ENCODE data around the gene EFNA3. TPM values are rescaled to one million over a fixed set of nuclear protein-coding genes. Genes with fewer than 3 reads are reported as not detected.

EFNA3 gene
- total RNA-seq, 1 donor from 2014 or later: 6.6 TPM

GRCh38 chr1:155107309-155108264, 28.9 kb downstream of the EFNA3 start:
- TF ChIP-seq CTCF (conservative IDR thresholded peaks at IDR 0.05): no peak
- DNase-seq (ENCODE audit: low read depth, low spot score): no peak
- Mint-ChIP-seq H3K27me3 (ENCODE audit: low read depth) (peaks cover 38% of the 10 kb centered on the region), H3K27ac (ENCODE audit: unreplicated experiment) (no peak overlapping the region), H3K36me3 (ENCODE audit: low read depth) (no peaks in the 10 kb centered on the region), H3K4me1 (peaks cover 4% of the 10 kb centered on the region), H3K9me3 (no peaks in the 10 kb centered on the region), H3K4me3 (no peak overlapping the region)

- DNase-seq (ENCODE audit: low read depth, low spot score): no peak
- no peak overlapping the region for H3K27ac Mint-ChIP-seq (ENCODE audit: unreplicated experiment)
- TF ChIP-seq CTCF (conservative IDR thresholded peaks at IDR 0.05): no peak
- no peaks in the 10 kb centered on the region for H3K9me3 Mint-ChIP-seq
- H3K4me3 Mint-ChIP-seq: no peak overlapping the region
- no peaks in the 10 kb centered on the region for H3K36me3 Mint-ChIP-seq (ENCODE audit: low read depth)
- peaks cover 38% of the 10 kb centered on the region for H3K27me3 Mint-ChIP-seq (ENCODE audit: low read depth)
- peaks cover 4% of the 10 kb centered on the region for H3K4me1 Mint-ChIP-seq
These were observed 29.7 kb downstream of the EFNA3 start for GRCh38 chr1:155108296-155108695.

- Mint-ChIP-seq H3K9me3 (no peaks in the 10 kb centered on the region), H3K36me3 (ENCODE audit: low read depth) (no peaks in the 10 kb centered on the region), H3K27me3 (ENCODE audit: low read depth) (peaks cover 27% of the 10 kb centered on the region), H3K4me3 (no peak overlapping the region), H3K27ac (ENCODE audit: unreplicated experiment) (no peak overlapping the region), H3K4me1 (peaks cover 4% of the 10 kb centered on the region)
- DNase-seq (ENCODE audit: low read depth, low spot score): no peak
- TF ChIP-seq CTCF (conservative IDR thresholded peaks at IDR 0.05): no peak
These were observed 31.7 kb downstream of the EFNA3 start for GRCh38 chr1:155110381-155110780.

GRCh38 chr1:155110826-155111225, 32.2 kb downstream of the EFNA3 start:
- no peak overlapping the region for H3K27ac Mint-ChIP-seq (ENCODE audit: unreplicated experiment)
- H3K4me3 Mint-ChIP-seq: no peak overlapping the region
- peaks cover 4% of the 10 kb centered on the region for H3K4me1 Mint-ChIP-seq
- no peaks in the 10 kb centered on the region for H3K36me3 Mint-ChIP-seq (ENCODE audit: low read depth)
- H3K27me3 Mint-ChIP-seq (ENCODE audit: low read depth): peaks cover 26% of the 10 kb centered on the region
- no peaks in the 10 kb centered on the region for H3K9me3 Mint-ChIP-seq
- DNase-seq (ENCODE audit: low read depth, low spot score): no peak
- no peak for TF ChIP-seq CTCF (conservative IDR thresholded peaks at IDR 0.05)

- Mint-ChIP-seq H3K4me3 (no peak overlapping the region), H3K4me1 (peaks cover 4% of the 10 kb centered on the region), H3K9me3 (no peaks in the 10 kb centered on the region), H3K27ac (ENCODE audit: unreplicated experiment) (no peak overlapping the region), H3K27me3 (ENCODE audit: low read depth) (peaks cover 33% of the 10 kb centered on the region), H3K36me3 (ENCODE audit: low read depth) (no peaks in the 10 kb centered on the region)
- no peak for DNase-seq (ENCODE audit: low read depth, low spot score)
- no peak for TF ChIP-seq CTCF (conservative IDR thresholded peaks at IDR 0.05)
These were observed 34.9 kb downstream of the EFNA3 start for GRCh38 chr1:155113450-155113980.

Data from neural crest cell (in vitro differentiated cells).